GM18517 (cell line): ENCODE measurements around the gene LPCAT1.
"Not testable (repeated sequence)": the region's sequence is repeated elsewhere in the genome, so short reads cannot be mapped to it uniquely, and the experiment has no call there.

Source experiments
- ATAC-seq: cut with Tn5 transposase; IDR thresholded peaks from one replicate; pipeline ENCODE4 v1.9.1; 2021; ENCODE audit warnings: mild to moderate bottlenecking, moderate library complexity; ENCODE audit not compliant: unreplicated experiment

LPCAT1 gene

GRCh38 chr5:1468629-1469527 lies 54.9 kb downstream of the LPCAT1 start:
- no peak for ATAC-seq

- ATAC-seq: no peak
Measured at GRCh38 chr5:1468247-1468612, 55.5 kb downstream of the LPCAT1 start.

GRCh38 chr5:1467341-1468246 lies 56.2 kb downstream of the LPCAT1 start:
- ATAC-seq: no peak

DNA sequence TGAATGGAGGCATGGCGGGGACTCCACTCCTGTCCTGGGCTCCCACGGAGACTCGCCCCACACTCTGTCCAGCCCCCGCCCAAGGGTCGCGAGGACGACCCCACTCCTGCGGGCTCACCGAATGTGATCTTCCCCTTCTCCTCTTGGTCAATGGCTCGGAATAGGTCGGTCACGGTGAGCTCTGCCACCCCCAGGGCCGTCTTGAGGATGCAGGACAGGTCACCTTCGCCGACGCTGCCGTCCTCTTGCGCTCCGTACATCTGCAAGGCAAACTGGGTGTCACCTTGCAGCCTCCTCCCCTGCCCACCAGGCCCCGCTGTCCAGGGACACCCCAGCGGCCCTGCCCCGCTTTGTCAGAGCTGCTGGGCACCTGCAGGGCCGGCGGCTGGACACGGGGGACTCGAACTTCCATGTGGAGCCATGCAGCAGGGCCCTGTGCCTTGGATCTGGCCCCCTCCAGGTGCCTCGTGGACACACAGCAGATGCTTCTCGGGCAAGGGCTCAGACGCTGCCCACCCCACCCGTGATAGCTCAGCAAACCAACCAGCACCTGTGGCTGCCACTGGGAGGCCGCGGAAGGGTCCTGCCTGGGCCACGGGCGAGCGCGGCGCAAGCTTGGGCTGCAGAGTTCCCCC lies 57.0 kb downstream of the LPCAT1 start:
- no peak for ATAC-seq

DNA sequence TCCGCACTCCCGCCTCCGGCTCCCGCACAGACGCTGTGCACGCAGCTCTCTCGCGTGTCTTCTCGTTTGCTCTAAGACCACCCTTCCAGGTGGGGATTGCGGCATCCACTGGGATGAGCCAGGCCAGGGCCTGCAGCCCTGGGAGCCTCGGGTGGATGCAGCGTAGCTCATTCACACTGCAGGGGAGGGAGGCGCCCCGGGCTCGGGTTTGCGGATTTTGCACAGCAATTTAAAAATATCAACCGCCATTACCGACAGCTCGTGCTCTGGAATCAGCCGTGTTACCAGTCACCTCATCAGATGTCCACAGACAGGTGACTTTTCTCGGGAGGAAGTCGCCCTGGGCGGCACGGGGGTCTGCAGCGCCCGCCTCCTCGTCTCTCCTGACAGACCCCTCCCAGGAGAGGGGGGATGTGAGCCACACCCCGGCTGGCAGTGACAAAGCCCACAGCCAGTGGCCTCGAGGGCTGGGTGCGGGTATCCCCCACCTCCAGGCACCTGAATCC lies 57.7 kb downstream of the LPCAT1 start:
- ATAC-seq: no peak

DNA sequence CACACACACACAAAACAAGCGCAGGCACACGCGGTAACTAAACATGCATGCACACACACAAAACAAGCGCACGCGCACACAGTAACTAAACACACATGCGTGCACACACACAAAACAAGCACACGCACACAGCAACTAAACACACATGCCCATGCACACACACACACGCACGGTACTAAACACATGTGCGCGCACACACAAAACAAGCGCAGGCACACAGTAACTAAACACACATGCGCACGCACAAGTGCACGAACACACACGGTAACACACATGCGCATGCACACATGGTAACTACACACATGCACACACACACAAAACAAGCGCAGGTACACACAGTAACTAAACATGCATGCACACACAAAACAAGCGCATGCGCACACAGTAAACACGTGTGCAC lies 58.6 kb downstream of the LPCAT1 start:
- no peak for ATAC-seq

DNA sequence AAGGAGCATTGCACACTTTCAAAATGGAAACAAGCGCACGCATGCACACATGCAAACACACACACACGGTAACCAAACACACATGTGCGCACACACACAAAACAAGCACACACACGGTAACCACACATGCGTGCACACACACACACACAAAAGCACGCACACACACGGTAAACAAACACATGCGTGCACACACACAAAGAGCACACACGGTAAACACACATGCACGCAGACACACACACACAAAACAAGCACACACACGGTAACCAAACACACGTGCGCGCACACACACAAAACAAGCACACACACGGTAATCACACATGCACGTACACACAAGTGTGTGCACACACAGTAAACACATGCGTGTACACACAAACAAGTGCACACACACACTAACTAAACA lies 59.2 kb downstream of the LPCAT1 start:
- no peak for ATAC-seq

DNA sequence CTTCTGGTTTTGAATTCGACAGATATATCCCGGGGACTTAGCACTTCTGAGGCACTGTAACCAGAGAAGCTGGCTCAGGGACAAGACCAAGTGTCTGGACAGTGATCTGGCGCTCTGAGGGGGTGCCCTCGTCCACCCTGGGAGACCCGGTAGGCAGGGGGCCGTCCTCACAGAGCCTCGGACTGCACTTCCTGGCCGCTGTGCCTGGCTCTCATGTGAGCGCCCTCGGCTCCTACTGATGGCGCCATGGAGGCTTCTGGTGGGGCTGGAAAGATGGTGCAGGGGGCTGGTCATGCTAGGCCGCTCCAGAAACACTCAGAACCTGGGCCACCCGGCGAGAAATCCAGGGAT lies 59.7 kb downstream of the LPCAT1 start:
- ATAC-seq: no peak

DNA sequence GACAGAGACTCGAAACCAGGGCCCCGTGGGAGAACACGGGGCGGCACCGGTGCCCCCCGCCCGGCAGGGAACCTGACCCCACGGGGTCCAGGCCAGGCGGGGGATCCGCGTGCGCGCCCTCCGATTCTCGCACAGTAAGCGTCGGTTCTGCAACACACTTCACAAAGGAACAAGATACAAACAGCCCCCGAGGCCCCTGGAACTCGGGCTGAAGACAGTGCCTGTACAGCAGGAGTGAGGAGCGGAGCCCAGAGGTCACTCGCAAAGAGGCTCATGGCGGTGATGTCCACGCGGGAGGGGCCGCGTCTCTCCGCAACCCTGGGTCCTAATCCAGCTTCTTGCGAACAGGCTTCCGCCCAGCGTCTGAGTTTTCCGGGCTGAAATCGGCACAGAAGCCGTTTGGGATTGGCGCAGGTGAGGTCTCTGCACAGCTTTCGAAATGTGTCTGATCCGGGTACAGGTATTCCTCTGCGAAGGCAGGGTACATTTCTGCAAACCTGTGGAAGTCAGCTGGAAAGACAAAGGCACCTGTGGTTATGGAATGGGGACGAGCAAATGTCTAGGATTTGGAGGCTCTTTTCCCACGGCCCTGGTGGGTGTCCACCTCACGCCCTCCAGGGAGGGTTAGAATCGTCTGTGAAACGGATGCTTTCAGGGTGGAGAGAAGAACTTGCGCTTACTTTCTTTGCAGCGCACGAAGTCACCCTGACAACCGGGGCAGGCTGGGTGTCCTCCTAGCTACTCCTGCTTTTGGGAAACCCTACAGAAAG lies 60.2 kb downstream of the LPCAT1 start:
- ATAC-seq: no peak

- no peak for ATAC-seq
Measured at GRCh38 chr5:1462358-1462757, 61.4 kb downstream of the LPCAT1 start.

GRCh38 chr5:1461396-1461795 lies 62.4 kb downstream of the LPCAT1 start:
- ATAC-seq: no peak

DNA sequence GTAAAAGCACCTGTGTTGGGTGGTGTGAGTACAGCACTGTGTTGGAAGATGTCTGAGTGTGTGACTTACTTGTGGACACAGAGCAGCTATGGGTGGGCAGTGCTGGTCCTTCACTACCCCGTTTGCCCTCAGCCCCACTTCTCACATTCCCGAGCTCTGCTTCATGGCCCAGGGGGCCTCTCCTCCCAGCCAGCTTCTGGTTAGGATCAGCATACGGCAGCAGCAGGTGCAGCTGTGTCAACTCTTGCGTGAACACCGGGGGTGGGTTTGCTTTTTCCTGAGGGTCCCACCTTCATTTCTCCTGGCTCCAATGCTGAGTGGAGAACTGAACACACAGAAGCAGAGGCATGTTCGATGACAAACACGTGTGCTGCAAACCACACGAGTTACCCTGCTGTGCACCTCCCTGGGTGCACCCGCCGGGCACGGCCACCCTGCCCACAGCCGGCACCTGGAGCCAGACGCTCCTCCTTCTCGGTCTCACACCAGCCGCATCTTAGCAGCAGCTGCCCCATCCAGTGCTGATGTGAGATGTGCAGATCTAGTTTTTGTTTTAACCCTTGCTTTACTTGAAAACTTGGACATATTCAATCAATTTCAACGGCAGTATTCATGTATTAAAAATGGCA lies 63.6 kb downstream of the LPCAT1 start:
- no peak for ATAC-seq

DNA sequence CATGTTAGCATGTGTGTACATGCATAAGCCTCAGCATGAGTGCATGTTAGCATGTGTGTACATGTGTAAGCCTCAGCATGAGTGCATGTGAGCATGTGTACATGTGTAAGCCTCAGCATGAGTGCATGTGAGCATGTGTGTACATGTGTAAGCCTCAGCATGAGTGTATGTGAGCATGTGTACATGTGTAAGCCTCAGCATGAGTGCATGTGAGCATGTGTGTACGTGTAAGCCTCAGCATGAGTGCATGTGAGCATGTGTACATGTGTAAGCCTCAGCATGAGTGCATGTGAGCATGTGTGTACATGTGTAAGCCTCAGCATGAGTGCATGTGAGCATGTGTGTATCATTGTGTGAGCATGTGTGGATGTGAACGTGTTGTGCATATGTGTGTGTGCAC lies 64.3 kb downstream of the LPCAT1 start:
- not testable (repeated sequence) for ATAC-seq

DNA sequence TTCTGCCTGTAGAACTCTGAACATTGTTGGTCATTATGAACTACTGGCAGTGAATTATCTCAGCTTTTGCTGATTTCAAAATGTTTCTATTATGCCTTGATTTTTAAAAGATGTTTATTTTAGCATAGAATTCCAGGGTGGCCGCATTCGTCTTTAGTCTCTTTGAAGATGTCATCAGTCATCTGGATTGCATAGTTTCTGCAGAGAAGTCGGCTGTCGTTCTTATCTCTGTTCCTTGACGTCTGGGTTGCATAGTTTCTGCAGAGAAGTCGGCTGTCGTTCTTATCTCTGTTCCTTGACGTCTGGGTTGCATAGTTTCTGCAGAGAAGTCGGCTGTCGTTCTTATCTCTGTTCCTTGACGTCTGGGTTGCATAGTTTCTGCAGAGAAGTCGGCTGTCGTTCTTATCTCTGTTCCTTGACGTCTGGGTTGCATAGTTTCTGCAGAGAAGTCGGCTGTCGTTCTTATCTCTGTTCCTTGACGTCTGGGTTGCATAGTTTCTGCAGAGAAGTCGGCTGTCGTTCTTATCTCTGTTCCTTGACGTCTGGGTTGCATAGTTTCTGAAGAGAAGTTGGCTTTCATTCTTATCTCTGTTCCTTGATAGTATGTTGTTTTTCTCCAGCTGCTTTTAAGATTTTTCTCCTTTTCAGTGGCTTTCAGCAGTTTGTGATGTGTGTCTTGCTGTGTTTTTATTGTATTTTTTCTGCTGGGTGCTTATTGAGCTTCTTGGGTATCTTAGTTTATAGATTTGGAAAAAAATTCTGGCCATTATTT lies 67.5 kb downstream of the LPCAT1 start:
- not testable (repeated sequence) for ATAC-seq

DNA sequence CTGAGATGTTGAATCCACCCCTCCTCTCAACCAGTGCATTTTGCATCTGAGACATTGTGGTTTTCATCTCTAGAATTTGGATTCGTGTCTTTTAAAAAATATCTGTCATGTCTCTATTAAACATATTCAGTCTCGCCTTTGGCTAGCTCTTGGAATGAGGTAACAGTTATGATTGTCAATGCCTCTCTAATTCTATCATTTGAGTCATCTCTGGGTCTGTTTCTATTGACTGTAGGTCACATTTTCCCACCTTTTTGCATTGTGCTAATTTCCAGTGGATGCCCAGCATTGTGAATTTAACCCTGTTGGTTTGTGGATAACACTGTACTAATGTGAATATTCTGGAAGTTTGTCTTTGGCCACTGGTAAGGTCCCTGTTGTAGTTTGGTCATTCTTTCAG lies 70.1 kb downstream of the LPCAT1 start:
- ATAC-seq: no peak

GRCh38 chr5:1449081-1449630 lies 74.6 kb downstream of the LPCAT1 start:
- no peak for ATAC-seq

DNA sequence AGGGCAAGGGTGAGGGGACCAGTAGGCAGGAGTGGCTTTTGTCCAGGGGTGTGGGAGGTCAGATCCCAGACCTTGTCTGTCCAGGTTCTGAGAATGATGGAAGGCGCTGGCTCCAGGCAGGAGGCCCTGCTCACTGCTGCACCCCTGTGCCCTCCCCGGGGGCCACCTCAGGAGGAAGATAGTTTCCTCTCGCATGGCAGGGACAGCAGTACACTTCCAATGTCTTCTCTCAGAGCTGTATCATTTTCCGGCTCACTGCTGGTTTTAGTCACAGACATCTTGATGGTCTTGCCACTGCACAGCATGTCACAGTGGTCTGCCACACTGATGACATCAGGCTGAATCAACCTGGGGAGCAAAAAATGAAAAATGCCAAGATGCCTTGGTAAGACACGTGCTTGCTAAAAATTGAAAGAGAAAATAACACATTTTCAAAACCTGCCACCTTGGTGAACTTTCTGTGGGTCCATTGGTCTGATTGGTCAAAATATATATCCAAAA lies 75.2 kb downstream of the LPCAT1 start:
- no peak for ATAC-seq

DNA sequence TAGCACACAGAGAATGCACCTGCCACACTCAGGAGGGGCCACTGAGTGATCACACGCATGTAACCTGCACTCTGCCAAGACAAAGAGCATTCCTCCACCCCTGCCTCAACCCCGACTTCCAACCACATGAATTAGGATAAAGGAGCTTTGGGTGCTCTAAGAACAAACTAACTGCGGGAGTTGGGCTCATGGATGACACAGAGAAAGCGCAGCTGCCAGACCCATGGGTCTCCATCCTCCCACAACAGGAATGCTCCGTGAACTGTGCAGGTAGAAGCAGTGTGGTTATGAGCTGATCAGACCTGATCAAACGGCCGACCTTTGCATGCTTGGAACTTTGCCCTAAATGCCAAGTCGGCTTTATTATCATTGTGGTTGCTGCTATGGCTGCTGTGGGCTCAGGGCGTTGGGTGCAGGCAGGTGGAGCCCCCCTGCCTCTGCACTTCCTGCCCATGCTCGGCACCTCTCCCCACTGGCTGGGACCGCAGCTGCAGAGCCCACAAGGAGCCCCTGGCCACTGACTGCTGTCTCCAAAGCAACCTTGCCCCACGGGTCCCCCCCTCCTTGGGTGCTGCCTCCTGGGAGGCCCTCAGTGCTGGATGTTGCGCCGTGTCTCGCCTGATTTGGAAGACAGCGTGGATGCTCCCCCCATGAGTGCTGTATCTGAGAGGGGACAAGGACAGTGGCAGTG lies 75.9 kb downstream of the LPCAT1 start:
- no peak for ATAC-seq
